AG04449 (cell line): ENCODE results near the gene TMED10.

ENCODE experiments used
- CTCF ChIA-PET: fragments of 350-600 bp; formaldehyde crosslinking; extraction: SDS; loops from one replicate; lab custom pipeline; 2021; ENCODE audit warnings: antibody characterized with exemption; lab: Yijun Ruan, JAX
- POLR2A ChIA-PET: fragments of 400-600, 350-600 bp; formaldehyde crosslinking; extraction: SDS; loops from one replicate; lab custom pipeline; 2020; ENCODE audit warnings: antibody characterized with exemption, inconsistent platforms; lab: Yijun Ruan, JAX
- DNase-seq: peaks from one replicate; pipeline ENCODE4 v3.0.0-alpha.2; 2010; ENCODE audit warnings: low read depth, low spot score
- H3K4me3 ChIP-seq: 2 replicates; pipeline ENCODE4 v1.5.1; 2011; ENCODE audit warnings: low read depth, mild to moderate bottlenecking, control low read depth, low read length
- CTCF ChIP-seq: IDR thresholded peaks from one replicate; pipeline ENCODE4 v1.5.1; 2011; ENCODE audit warnings: mild to moderate bottlenecking, moderate library complexity, low read length, control low read depth, inconsistent platforms; ENCODE audit not compliant: insufficient read depth; ENCODE audit errors: missing control alignments

The TMED10 gene

DNA sequence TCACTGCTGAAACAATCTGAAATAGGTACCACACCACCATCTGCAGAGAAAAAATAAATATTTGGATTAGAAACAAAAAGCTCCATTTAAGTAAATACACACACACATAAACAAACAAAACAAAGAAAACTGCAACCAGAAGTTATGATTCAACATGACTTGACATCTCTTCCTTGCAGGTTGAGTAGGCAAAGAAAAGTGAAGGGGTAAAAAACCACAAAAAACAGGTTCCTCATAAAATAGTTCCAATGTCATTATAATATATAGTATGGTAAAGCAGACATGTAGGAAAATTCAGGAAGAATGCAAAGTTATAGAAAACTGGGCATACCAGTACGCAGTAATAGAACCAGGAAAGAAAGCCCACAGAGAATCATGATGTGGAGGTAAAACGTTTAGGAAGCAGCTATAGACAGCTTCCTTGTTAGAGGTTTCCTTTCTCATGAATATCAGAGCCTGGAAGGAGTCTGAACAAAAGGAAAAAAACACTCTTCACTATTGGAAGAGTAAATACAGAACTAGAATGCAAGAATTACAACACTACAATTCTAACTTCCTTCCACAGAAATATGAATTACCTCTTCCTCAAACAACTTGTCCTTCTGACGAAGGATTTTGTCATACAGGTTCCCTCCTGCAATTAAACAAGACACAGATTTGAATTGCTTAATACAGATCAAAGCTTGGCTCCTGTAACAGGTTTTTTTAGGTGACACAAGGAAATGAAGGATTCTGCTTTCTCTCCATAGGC, 55.7 kb downstream of the TMED10 start:
- POLR2A ChIA-PET = no interaction called here
- no peak overlapping the region for H3K4me3 ChIP-seq
- TF ChIP-seq CTCF = no peak
- no peak for DNase-seq
- CTCF ChIA-PET = interaction anchor here (0.7 to 14.1 kb wide), 3 partner anchors 11 to 181 kb away, joined by 3 to 518 read pairs (median 3); no protein-coding TSS in a partner anchor

GRCh38 chr14:75119056-75119455, 57.4 kb downstream of the TMED10 start:
- ChIA-PET CTCF (interaction anchor here (14.1 kb wide), 1 partner anchor 183 kb away, joined by 518 read pairs; no protein-coding TSS in a partner anchor), POLR2A (no interaction called here)
- no peak for DNase-seq
- no peak overlapping the region for H3K4me3 ChIP-seq
- TF ChIP-seq CTCF = no peak

DNA sequence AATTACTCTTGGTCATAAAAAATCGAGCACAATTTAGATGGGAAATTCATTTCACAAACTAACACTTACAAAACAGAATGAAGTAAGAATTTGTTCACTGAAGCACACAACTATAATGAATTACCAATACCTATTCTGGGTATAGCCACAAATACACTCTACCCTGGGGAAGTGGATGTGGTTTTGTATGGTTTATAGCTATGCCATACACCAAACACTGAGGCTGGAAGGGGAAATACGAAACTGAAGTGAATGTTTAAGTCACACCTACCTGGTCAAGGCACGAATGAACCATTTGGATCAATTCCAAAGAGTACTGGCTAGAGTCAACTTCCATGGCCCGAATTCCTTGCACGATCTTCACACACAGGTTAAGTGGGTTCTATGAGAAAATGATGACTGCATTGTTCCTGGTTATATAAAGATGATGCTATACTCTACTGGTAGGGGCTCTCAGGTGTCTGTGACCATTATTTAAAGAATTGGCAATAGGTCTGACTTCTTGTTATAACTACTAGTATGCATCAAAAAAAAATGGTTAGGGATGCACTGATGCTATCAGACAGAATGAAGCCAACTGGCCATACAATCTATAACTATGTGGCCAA, 62.4 kb downstream of the TMED10 start:
- no peak overlapping the region for H3K4me3 ChIP-seq
- no peak for DNase-seq
- TF ChIP-seq CTCF = no peak
- CTCF ChIA-PET = interaction anchor here (1.7 to 4.2 kb wide), 2 partner anchors 22 to 25 kb away, joined by 4 to 17 read pairs; no protein-coding TSS in a partner anchor
- POLR2A ChIA-PET = no interaction called here

DNA sequence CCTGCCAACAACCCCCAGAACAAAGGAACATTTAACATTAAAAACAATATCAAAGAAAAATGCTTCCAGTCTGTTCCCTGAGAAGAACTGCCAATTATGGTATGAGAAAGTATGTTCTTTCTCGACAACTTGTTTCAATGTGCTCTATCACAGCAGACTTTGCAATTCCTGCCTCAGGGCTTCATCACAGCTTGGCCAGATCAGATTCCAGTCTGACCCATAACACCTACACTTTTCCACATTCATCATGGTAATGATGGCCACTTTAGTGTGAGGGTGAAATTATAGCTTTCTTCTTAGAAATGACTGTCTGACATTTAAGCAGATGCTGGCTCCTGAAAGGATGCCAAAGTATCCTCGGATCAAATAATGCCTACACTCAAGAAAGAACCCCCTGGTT, 66.5 kb downstream of the TMED10 start:
- CTCF ChIA-PET = interaction anchor here (1.0 to 3.0 kb wide), 4 partner anchors 14 to 205 kb away, joined by 3 to 11 read pairs (median 6); no protein-coding TSS in a partner anchor
- no peak for TF ChIP-seq CTCF
- H3K4me3 ChIP-seq = no peak overlapping the region
- DNase-seq = no peak
- POLR2A ChIA-PET = no interaction called here

DNA sequence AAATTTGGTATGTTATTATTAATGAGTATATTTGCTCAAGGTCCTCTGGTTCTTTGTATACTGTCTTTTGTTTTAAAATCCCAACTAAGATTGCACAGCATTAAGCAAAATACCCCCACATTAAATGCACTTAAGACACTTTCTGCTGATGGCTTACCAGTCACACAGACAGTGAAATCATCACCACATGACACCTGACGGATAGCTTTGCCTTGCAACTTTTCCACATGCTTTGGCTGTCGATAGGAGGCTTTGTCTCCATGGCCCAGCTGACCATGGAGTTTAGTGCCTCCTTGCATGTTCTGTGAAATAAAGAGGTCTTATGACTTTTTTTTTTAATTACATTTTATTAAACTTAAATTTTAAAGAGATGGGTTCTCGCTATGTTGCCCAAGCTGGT, 69.2 kb downstream of the TMED10 start:
- H3K4me3 ChIP-seq = no peak overlapping the region
- DNase-seq = no peak
- CTCF ChIA-PET = interaction anchor here (6.3 kb wide), 1 partner anchor 18 kb away, joined by 44 read pairs; no protein-coding TSS in a partner anchor
- no peak for TF ChIP-seq CTCF
- POLR2A ChIA-PET = interaction anchor here (0.7 kb wide), 1 partner anchor 91 kb away, joined by 4 read pairs; no protein-coding TSS in a partner anchor

DNA sequence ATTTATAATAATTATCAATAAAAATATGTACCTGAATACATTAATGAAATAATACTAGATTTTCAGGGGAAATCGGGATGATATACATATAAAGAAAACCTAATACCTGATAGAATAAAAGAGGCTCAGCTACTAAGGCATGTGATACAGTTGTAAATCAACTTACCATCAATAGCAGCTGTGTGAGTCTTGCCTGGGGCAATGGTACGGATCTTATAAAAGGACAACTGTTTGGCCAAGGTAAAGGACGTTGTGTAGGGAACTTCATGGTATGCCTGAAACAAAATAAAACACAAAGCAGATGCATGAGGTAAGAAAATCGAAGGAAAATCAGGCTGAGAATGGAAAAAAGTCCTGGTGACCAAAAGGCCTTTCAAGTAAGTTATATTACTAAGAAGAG, 74.9 kb downstream of the TMED10 start:
- no peak overlapping the region for H3K4me3 ChIP-seq
- no peak for TF ChIP-seq CTCF
- no peak for DNase-seq
- ChIA-PET CTCF (interaction anchor here (1.2 to 4.9 kb wide), 2 partner anchors 12 to 196 kb away, joined by 4 to 50 read pairs; no protein-coding TSS in a partner anchor), POLR2A (interaction anchor here (0.5 kb wide), 1 partner anchor 180 kb away, joined by 3 read pairs; no protein-coding TSS in a partner anchor)
